Effector memory CD4-positive, alpha-beta T cell (primary cell): ENCODE measurements around the gene MAPK8IP3.

Source experiments
- DNase-seq, 3 donors: peaks; one replicate each; pipeline ENCODE4 v3.0.0-alpha.2; 2020
- H3K27ac ChIP-seq: 2 replicates; pipeline ENCODE4 v1.7.0; 2013; ENCODE audit warnings: mild to moderate bottlenecking, low read length, moderate library complexity; ENCODE audit not compliant: insufficient read depth, poor library complexity, severe bottlenecking
- H3K27me3 ChIP-seq: replicated peaks from 2 replicates; pipeline ENCODE4 v1.7.0; 2013; ENCODE audit warnings: mild to moderate bottlenecking, low read length; ENCODE audit not compliant: insufficient read depth, control insufficient read depth, poor library complexity, severe bottlenecking
- H3K36me3 ChIP-seq: 2 replicates; pipeline ENCODE4 v1.7.0; 2013; ENCODE audit warnings: mild to moderate bottlenecking, low read length, moderate library complexity; ENCODE audit not compliant: control insufficient read depth, insufficient read depth
- H3K4me1 ChIP-seq: 2 replicates; pipeline ENCODE4 v1.7.0; 2013; ENCODE audit warnings: low read length, mild to moderate bottlenecking; ENCODE audit not compliant: control insufficient read depth, insufficient read depth, poor library complexity, severe bottlenecking
- H3K4me3 ChIP-seq: 2 replicates; pipeline ENCODE4 v1.7.0; 2013; ENCODE audit warnings: low read length, low read depth, mild to moderate bottlenecking; ENCODE audit not compliant: insufficient read depth, poor library complexity, severe bottlenecking
- H3K9me3 ChIP-seq: 2 replicates; pipeline ENCODE4 v1.7.0; 2013; ENCODE audit warnings: mild to moderate bottlenecking, low read length, moderate library complexity; ENCODE audit not compliant: control insufficient read depth

MAPK8IP3 gene

GRCh38 chr16:1759511-1759910 lies 53.5 kb downstream of the MAPK8IP3 start:
- no peak for DNase-seq
- Histone ChIP-seq H3K4me1 (peaks cover 8% of the 10 kb centered on the region), H3K36me3 (peaks cover 38% of the 10 kb centered on the region), H3K27me3 (no peaks in the 10 kb centered on the region), H3K27ac (no peak overlapping the region), H3K4me3 (no peak overlapping the region), H3K9me3 (no peaks in the 10 kb centered on the region)

- no peaks in the 10 kb centered on the region for H3K27me3 ChIP-seq
- no peak for DNase-seq
- H3K9me3 ChIP-seq = no peaks in the 10 kb centered on the region
- H3K27ac ChIP-seq = no peak overlapping the region
- H3K36me3 ChIP-seq = peaks cover 45% of the 10 kb centered on the region
- peaks cover 8% of the 10 kb centered on the region for H3K4me1 ChIP-seq
- no peak overlapping the region for H3K4me3 ChIP-seq
Measured at GRCh38 chr16:1760911-1761310, 54.9 kb downstream of the MAPK8IP3 start.

GRCh38 chr16:1761751-1762150 lies 55.8 kb downstream of the MAPK8IP3 start:
- H3K27me3 ChIP-seq = no peaks in the 10 kb centered on the region
- no peak overlapping the region for H3K4me3 ChIP-seq
- peaks cover 52% of the 10 kb centered on the region for H3K36me3 ChIP-seq
- H3K4me1 ChIP-seq = peaks cover 6% of the 10 kb centered on the region
- H3K9me3 ChIP-seq = no peaks in the 10 kb centered on the region
- H3K27ac ChIP-seq = no peak overlapping the region
- no peak for DNase-seq

- Histone ChIP-seq H3K4me3 (no peak overlapping the region), H3K27ac (no peak overlapping the region), H3K4me1 (no peaks in the 10 kb centered on the region), H3K36me3 (peaks cover 58% of the 10 kb centered on the region), H3K9me3 (no peaks in the 10 kb centered on the region), H3K27me3 (no peaks in the 10 kb centered on the region)
- DNase-seq = no peak
Measured at GRCh38 chr16:1762196-1762878, 56.3 kb downstream of the MAPK8IP3 start.

GRCh38 chr16:1762879-1763520 lies 57.0 kb downstream of the MAPK8IP3 start:
- Histone ChIP-seq H3K4me1 (no peaks in the 10 kb centered on the region), H3K9me3 (no peaks in the 10 kb centered on the region), H3K36me3 (peaks cover 64% of the 10 kb centered on the region), H3K27ac (no peak overlapping the region), H3K4me3 (no peak overlapping the region), H3K27me3 (no peaks in the 10 kb centered on the region)
- no peak for DNase-seq

- Histone ChIP-seq H3K4me1 (no peaks in the 10 kb centered on the region), H3K27me3 (no peaks in the 10 kb centered on the region), H3K27ac (no peak overlapping the region), H3K4me3 (no peak overlapping the region), H3K9me3 (no peaks in the 10 kb centered on the region), H3K36me3 (peaks cover 67% of the 10 kb centered on the region)
- no peak for DNase-seq
Measured at GRCh38 chr16:1763521-1764511, 57.8 kb downstream of the MAPK8IP3 start.

GRCh38 chr16:1764971-1765370 lies 59.0 kb downstream of the MAPK8IP3 start:
- Histone ChIP-seq H3K27ac (no peak overlapping the region), H3K27me3 (no peaks in the 10 kb centered on the region), H3K36me3 (peaks cover 69% of the 10 kb centered on the region), H3K4me3 (no peak overlapping the region), H3K4me1 (no peaks in the 10 kb centered on the region), H3K9me3 (no peaks in the 10 kb centered on the region)
- no peak for DNase-seq

GRCh38 chr16:1765826-1766225 lies 59.8 kb downstream of the MAPK8IP3 start:
- Histone ChIP-seq H3K4me1 (peaks cover 5% of the 10 kb centered on the region), H3K36me3 (peaks cover 65% of the 10 kb centered on the region), H3K9me3 (no peaks in the 10 kb centered on the region), H3K27ac (no peak overlapping the region), H3K4me3 (no peak overlapping the region), H3K27me3 (no peaks in the 10 kb centered on the region)
- DNase-seq = no peak

- Histone ChIP-seq H3K36me3 (peaks cover 61% of the 10 kb centered on the region), H3K4me3 (no peak overlapping the region), H3K9me3 (no peaks in the 10 kb centered on the region), H3K27ac (no peak overlapping the region), H3K27me3 (no peaks in the 10 kb centered on the region), H3K4me1 (peaks cover 7% of the 10 kb centered on the region)
- no peak for DNase-seq
Measured at GRCh38 chr16:1766231-1766630, 60.2 kb downstream of the MAPK8IP3 start.
